ENCODE results near the gene NIN.

DNA sequence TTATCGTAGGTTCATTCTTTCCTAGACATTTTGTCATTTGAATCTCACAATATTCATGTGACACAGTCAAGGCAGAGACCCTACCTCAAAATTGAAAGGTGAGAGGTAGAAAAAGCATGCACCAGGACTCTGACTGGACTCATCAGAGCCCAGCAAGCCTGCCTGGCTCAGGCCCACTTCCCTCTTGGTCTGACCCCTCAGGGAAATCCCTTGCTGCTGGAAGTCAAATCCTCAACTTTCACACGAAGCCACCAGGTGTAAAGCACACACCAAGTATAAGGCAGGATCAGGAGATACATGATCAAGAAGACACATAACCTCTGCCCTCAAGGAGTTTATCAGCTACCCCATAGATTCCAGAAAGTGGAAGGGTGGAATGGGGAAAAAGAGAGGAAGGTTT lies 18.8 kb downstream of the NIN start:
- no peak for TF ChIP-seq EZH2 (IDR thresholded peaks at IDR 0.05)
- TF ChIP-seq POLR2AphosphoS5 (IDR thresholded peaks at IDR 0.05; ENCODE audit: borderline replicate concordance, low read depth, low read length): no peak
- TF ChIP-seq FOXP2 (optimal IDR thresholded peaks at IDR 0.05; ENCODE audit: control extremely low read depth, extremely low read length, insufficient read depth): no peak
